ENCODE measurements around the gene ZNF780A. TPM values are rescaled to one million over a fixed set of nuclear protein-coding genes. Genes with fewer than 3 reads are reported as not detected.
A peak's percentile ranks its signal among the peaks of the same experiment; 100 is the strongest.
"Not testable (repeated sequence)": the region's sequence is repeated elsewhere in the genome, so short reads cannot be mapped to it uniquely, and the experiment has no call there.

ZNF780A gene
- total RNA-seq, 1 experiment from 2014 or later = 28.0 TPM

DNA sequence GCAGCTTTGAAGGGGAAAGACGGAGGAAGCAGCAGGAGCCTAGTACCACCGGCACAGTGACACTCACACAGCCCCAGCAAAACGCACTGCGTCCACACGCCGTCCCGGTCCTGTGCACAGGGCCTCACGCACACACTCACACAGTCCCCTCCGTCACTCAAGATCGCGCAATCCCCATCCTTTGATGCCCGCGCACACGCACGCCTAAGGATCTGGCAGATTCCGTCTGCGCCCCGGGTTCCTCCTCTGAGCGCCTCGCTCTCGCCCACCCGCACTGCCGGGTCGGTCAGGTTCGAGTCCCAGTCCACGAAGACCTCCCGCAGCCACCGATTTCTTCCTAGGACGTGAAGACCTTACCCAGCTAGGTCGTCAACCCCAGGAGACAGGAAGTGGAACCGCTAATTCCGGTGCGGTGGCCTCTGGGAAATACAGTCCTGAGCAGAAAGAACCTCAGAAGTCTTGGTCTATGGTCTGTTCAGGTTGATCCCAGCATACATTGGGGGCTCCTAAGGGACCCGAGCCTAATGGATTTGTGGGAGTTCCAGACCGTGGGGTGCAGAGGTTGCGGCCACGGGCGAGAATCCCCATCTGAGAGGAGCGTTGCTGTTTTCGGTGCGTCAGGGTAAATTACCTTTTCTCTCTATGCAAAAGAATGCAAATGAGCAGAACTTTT lies 34.8 kb downstream of the ZNF780A start, which contains the start of gene ZNF780B:
Gene ZNF780B, minus strand, starts transcription at position 400 of the 673 bp plus-strand sequence. CDS start 5,899 bp downstream, outside the sequence.
- Histone ChIP-seq H3K36me3 (no peaks in the 10 kb centered on the region), H3K27ac (peak within 1 kb of the TSS; percentile 54), H3K4me1 (0 out of 2 replicates have a peak, but pooled peaks cover 3% of the 10 kb centered on the region), H3K27me3 (no peaks in the 10 kb centered on the region), H3K4me3 (peak within 1 kb of the TSS; percentile 74), H3K9me3 (replicated peaks) (peaks cover 12% of the 10 kb centered on the region)
- peak; percentile 84 to 92 for DNase-seq

DNA sequence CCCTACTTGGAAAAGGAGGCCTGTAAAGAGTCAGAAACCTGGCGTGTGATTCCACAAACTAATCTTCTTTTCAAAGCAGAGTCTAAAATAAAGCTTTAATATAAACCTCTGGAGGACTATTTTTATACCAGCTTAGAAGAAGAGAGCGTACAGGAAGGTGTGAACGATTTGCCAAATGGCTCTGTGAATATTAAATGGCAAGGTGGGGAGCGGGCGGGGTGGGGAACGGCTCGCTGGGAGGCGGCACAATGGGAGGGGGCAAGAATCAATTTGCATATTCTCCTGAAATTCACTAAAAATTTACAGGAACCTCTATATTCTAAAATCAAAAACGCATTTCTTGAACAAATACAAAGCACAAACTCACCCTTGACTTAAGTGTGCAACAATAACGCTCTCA lies 35.7 kb downstream of the ZNF780A start:
- Histone ChIP-seq H3K4me1 (0 out of 2 replicates have a peak, but pooled peaks cover 3% of the 10 kb centered on the region), H3K27ac (no peak overlapping the region)
- no peak for DNase-seq

DNA sequence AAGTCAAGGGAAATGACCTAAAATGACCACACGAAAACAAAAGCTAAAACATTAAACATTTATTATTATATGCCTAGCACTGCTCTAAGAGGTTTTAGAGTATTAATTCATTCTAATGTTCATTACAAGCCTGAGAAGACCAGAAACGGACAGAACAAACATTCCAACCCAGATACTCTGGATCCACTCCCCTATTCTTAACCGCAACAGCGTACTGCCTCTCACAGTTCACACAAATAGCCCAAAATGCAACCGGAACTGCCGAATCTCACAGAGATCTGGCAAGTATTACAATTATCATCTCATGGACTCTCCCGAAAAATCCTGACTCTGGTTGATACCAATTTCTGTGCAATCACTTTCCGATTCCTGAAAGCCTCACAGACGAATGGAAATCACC lies 36.1 kb downstream of the ZNF780A start:
- Histone ChIP-seq H3K27me3 (no peaks in the 10 kb centered on the region), H3K4me1 (0 out of 2 replicates have a peak, but pooled peaks cover 3% of the 10 kb centered on the region), H3K4me3 (no peak overlapping the region), H3K36me3 (peaks cover 10% of the 10 kb centered on the region), H3K9me3 (replicated peaks) (peaks cover 9% of the 10 kb centered on the region), H3K27ac (no peak overlapping the region)
- no peak for DNase-seq

More for the DNA sequence above, 35.7 kb downstream of the ZNF780A start:
- Histone ChIP-seq H3K36me3 (peaks cover 8% of the 10 kb centered on the region), H3K9me3 (replicated peaks) (peaks cover 12% of the 10 kb centered on the region), H3K27me3 (no peaks in the 10 kb centered on the region), H3K4me3 (peak overlapping the region; percentile 74)

DNA sequence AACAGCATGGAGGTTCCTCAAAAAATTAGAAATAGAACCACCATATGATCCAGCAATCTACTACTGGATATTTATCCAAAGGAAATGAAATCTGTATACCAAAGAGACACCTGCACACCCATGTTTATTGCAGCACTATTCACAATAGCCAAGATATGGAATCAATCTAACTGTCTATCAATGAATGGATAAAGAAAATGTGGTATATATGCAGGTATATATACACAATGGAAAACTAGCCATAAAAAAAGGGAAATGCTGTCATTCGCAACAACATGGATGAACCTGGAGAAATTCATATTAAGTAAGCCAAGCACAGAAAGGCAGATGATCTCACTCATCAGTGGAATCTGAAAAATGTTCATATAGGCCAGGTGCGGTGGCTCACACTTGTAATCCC lies 37.3 kb downstream of the ZNF780A start:
- H3K27ac ChIP-seq = no peak overlapping the region
- DNase-seq = no peak
- no peaks in the 10 kb centered on the region for H3K27me3 ChIP-seq
- peaks cover 2% of the 10 kb centered on the region for H3K9me3 ChIP-seq (replicated peaks)
- H3K4me3 ChIP-seq = no peak overlapping the region
- 0 out of 2 replicates have a peak, but pooled peaks cover 3% of the 10 kb centered on the region for H3K4me1 ChIP-seq
- peaks cover 17% of the 10 kb centered on the region for H3K36me3 ChIP-seq

DNA sequence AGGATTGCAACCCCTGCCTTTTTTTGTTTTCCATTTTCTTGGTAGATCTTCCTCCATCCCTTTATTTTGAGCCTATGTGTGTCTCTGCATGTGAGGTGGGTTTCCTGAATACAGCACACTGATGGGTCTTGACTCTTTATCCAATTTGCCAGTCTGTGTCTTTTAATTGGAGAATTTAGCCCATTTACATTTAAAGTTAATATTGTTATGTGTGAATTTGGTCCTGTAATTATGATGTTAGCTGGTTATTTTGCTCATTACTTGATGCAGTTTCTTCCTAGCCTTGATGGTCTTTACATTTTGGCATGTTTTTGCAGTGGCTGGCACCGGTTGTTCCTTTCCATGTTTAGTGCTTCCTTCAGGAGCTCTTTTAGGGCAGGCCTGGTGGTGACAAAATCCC lies 49.0 kb downstream of the ZNF780A start:
- Histone ChIP-seq H3K36me3 (peaks cover 50% of the 10 kb centered on the region), H3K9me3 (replicated peaks) (peaks cover 78% of the 10 kb centered on the region)
- H3K27me3 ChIP-seq, H3K4me3 ChIP-seq, DNase-seq, H3K27ac ChIP-seq, H3K4me1 ChIP-seq: not testable (repeated sequence)

DNA sequence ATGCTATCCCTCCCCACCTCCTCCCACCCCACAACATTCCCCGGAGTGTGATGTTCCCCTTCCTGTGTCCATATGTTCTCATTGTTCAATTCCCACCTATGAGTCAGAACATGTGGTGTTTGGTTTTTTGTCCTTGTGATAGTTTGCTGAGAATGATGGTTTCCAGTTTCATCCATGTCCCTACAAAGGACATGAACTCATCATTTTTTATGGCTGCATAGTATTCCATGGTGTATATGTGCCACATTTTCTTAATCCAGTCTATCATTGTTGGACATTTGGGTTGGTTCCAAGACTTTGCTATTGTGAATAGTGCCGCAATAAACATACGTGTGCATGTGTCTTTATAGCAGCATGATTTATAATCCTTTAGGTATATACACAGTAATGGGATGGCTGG lies 52.7 kb downstream of the ZNF780A start:
- H3K4me3 ChIP-seq, DNase-seq, H3K27ac ChIP-seq, H3K4me1 ChIP-seq, H3K27me3 ChIP-seq: not testable (repeated sequence)
- H3K36me3 ChIP-seq = peaks cover 37% of the 10 kb centered on the region
- H3K9me3 ChIP-seq (replicated peaks) = peaks cover 77% of the 10 kb centered on the region

DNA sequence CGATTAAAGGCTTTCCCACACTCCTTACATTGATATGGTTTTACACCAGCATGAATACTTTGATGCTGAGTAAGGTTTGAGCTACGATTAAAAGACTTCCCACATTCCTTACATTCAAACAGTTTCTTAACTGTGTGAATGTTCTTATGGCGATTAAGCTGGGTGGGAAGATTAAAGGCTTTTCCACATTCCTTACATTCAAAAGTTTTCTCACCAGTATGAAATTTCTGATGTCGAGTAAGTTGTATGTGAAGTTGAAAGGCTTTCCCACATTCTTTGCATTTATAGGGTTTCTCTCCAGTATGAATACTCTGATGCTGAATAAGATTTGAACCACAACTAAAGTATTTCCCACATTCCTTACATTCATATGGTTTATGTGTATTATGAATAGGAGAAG lies 54.7 kb downstream of the ZNF780A start:
- no peak for DNase-seq
- H3K4me1 ChIP-seq = no peaks in the 10 kb centered on the region

DNA sequence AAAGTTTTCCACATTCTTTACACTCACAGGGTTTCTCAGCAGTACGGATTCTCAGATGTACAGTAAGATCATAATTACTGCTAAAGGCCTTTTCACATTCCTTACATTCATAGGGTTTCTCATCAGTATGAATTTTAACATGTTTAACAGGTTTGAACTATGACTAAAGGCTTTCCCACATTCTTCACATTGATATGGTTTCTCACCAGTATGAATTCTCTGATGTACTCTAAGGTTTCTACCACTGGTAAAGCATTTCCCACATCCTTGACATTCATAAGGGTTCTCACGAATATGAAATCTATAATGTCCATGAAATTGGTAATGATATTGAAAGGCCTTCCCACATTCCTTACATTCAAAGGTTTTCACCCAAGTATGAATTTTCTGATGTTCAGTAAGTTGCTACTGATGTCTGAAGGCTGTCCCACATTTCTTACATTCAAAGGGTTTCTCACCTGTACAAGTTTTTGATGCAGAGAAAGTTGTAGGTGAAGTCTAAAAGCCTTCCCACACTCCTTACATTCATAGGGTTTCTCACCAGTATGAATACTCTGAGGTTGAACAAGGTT lies 56.7 kb downstream of the ZNF780A start:
- no peaks in the 10 kb centered on the region for H3K27me3 ChIP-seq
- H3K9me3 ChIP-seq (replicated peaks) = peaks cover 64% of the 10 kb centered on the region

More for the DNA sequence above, 54.7 kb downstream of the ZNF780A start:
- Histone ChIP-seq H3K27me3 (no peaks in the 10 kb centered on the region), H3K36me3 (peaks cover 27% of the 10 kb centered on the region), H3K9me3 (replicated peaks) (peaks cover 70% of the 10 kb centered on the region), H3K4me3 (no peak overlapping the region), H3K27ac (no peak overlapping the region)

DNA sequence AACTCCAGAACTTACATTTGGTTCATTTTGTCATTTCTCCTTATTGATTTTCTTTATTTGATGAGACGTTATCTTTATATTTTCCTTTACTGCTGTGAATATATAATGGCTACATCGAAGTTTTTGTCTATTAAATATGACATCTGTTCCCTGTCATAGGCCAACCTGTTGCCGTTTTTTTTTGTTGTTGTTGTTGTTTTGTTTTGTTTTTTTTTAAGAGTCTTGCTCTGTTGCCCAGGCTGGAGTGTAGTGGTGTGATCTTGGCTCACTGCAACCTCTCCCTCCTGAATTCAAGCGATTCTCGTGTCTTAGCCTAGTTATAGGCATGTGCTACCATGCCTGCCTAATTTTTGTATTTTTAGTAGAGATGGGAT lies 64.2 kb downstream of the ZNF780A start:
- Histone ChIP-seq H3K9me3 (replicated peaks) (peaks cover 26% of the 10 kb centered on the region), H3K4me1 (no peaks in the 10 kb centered on the region), H3K27me3 (no peaks in the 10 kb centered on the region), H3K4me3 (no peak overlapping the region), H3K36me3 (no peaks in the 10 kb centered on the region), H3K27ac (no peak overlapping the region)
- DNase-seq = no peak

More for the DNA sequence above, 56.7 kb downstream of the ZNF780A start:
- H3K27ac ChIP-seq = no peak overlapping the region
- no peak for DNase-seq
- H3K4me3 ChIP-seq = no peak overlapping the region
- H3K36me3 ChIP-seq = peaks cover 27% of the 10 kb centered on the region
- no peaks in the 10 kb centered on the region for H3K4me1 ChIP-seq

DNA sequence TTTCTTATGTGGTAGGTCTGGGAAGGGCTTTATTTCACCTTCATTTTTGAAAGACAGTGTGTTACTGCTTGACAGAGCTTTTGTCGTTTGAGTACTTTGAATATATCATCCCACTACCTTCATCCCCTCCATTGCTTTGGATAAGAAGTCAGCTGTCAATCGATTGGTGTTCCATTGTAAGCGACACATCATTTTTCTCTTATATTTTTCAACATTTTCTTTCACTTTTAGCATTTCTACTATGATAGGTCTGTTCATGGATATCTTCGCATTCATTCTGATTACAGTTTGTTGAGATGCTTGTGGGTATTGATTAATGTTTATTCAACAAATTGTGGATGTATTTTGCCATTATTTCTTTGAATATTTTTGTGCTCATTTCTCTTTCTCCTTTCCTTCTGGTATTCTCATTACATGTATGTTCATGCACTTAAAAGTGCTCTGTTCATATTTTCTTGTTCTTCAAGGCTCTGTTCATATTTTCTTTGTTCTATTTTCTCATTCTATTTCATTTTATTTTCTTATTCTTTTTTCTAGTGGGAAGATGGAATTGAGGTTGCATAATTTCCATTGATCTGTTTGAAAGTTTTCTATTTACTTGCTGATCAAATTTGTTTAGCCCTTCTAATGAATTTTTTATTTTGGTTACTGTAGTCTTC lies 64.7 kb downstream of the ZNF780A start:
- Histone ChIP-seq H3K27me3 (no peaks in the 10 kb centered on the region), H3K36me3 (no peaks in the 10 kb centered on the region), H3K4me1 (no peaks in the 10 kb centered on the region), H3K27ac (no peak overlapping the region), H3K9me3 (replicated peaks) (peaks cover 23% of the 10 kb centered on the region), H3K4me3 (no peak overlapping the region)
- no peak for DNase-seq

DNA sequence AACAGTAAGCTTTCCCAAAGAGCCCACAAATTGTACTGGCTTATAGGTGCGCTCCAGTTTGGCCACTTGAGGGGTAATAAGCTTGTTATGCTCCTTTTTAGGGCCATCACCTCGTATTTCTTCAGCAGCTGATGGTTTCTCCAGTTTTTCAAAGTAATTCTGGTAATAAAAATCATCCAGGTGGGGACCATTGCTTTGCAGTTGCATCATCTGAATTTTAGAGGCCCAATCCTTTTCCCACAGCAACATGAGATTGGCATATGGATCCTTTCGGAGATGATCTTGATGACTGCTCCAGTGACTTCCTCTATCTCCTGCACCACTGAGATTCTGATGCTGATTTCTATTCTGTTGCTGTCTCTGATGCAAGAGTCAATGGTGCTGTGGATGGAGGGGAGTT lies 66.8 kb downstream of the ZNF780A start:
- DNase-seq = no peak
- Histone ChIP-seq H3K27ac (no peak overlapping the region), H3K27me3 (no peaks in the 10 kb centered on the region), H3K9me3 (replicated peaks) (peaks cover 14% of the 10 kb centered on the region), H3K36me3 (no peaks in the 10 kb centered on the region), H3K4me3 (no peak overlapping the region), H3K4me1 (no peaks in the 10 kb centered on the region)

Other genes with a start within 250 kb of the ZNF780A start
- 569 and 597 TPM in 2 replicates for gene FBL, start 244.6 kb downstream of the ZNF780A start, total RNA-seq (2014; rRNA removed; shearing (Covaris generic))
- 16.4 and 16.7 TPM in 2 replicates for gene FCGBP, start 156.3 kb downstream of the ZNF780A start, total RNA-seq (2014; rRNA removed; shearing (Covaris generic))
- 137 and 155 TPM in 2 replicates for gene PSMC4, start 119.8 kb downstream of the ZNF780A start, total RNA-seq (2014; rRNA removed; shearing (Covaris generic))
- 5.2 and 6.1 TPM in 2 replicates for gene ZNF546, start 93.9 kb downstream of the ZNF780A start, total RNA-seq (2014; rRNA removed; shearing (Covaris generic))
- 23.5 and 27.4 TPM in 2 replicates for gene ZNF780B, start 34.7 kb downstream of the ZNF780A start, total RNA-seq (2014; rRNA removed; shearing (Covaris generic))
- 9.5 and 10.1 TPM in 2 replicates for gene MAP3K10, start 100.5 kb upstream of the ZNF780A start, total RNA-seq (2014; rRNA removed; shearing (Covaris generic))
- not detected in 2 replicates for gene TTC9B, start 127.4 kb upstream of the ZNF780A start, total RNA-seq (2014; rRNA removed; shearing (Covaris generic))
- 0.08 TPM in 1 of 2 replicates, not detected in the other for gene CCNP, start 135.7 kb upstream of the ZNF780A start, total RNA-seq (2014; rRNA removed; shearing (Covaris generic))
- gene AKT2, start 194.4 kb upstream of the ZNF780A start, total RNA-seq (2014; rRNA removed; shearing (Covaris generic)) = 138 and 142 TPM in 2 replicates